Prostate gland (tissue), 2 donors: ENCODE measurements around the gene ADGRD1. TPM values are rescaled to one million over a fixed set of nuclear protein-coding genes. Genes with fewer than 3 reads are reported as not detected.

Source experiments
- DNase-seq: peaks from one replicate; pipeline ENCODE4 v3.0.0-alpha.2; 2019; ENCODE audit warnings: low spot score
- H3K27ac ChIP-seq, 2 donors: fragments of 200-600 bp; sonication (generic); 2 replicates each; pipeline ENCODE4 v1.5.1; 2017 to 2019
- H3K27me3 ChIP-seq: fragments of 200-600 bp; sonication (generic); replicated peaks from 2 replicates; pipeline ENCODE4 v1.5.1; 2019; ENCODE audit not compliant: insufficient read depth
- H3K36me3 ChIP-seq, 2 donors: fragments of 200-600 bp; sonication (generic); 1 replicate in 1 of 2; 2 replicates in 1 of 2; pipeline versions ENCODE4 v1.5.1 to v1.8.1; 2017 to 2019
- H3K4me1 ChIP-seq: fragments of 200-600 bp; sonication (generic); replicated peaks from 2 replicates; pipeline ENCODE4 v1.5.1; 2019
- H3K4me3 ChIP-seq, 2 donors: fragments of 200-600 bp; sonication (generic); 2 replicates each; pipeline ENCODE4 v1.5.1; 2017 to 2019
- H3K9me3 ChIP-seq: fragments of 200-600 bp; sonication (generic); 2 replicates; pipeline ENCODE4 v1.5.1; 2017
- POLR2A ChIP-seq: fragments of 450-650 bp; IDR thresholded peaks from one replicate; pipeline ENCODE4 v1.6.1; 2016; ENCODE audit warnings: antibody characterized with exemption, mild to moderate bottlenecking
- POLR2AphosphoS5 ChIP-seq: sonication (generic); formaldehyde crosslinking; IDR thresholded peaks from one replicate; pipeline ENCODE4 v1.6.1; 2017; ENCODE audit warnings: antibody characterized with exemption
- WGBS: methylation state at CpG from one replicate; pipeline ENCODE4 v1.1.5; 2018; 5-methylcytosine and 5-hydroxymethylcytosine counted together
- intact Hi-C: fragments of 100-400 bp; cut with DNase I; formaldehyde crosslinking; loops from one replicate; pipeline ENCODE4 v1.14.2; 2022
- total RNA-seq, 2 donors: library from RNA; depleted of rRNA; stranded (reverse); fragments of >200 nt; gene quantifications; one replicate each; pipeline ENCODE4 v1.1.0, GENCODE V29; 2016
- TF ChIP-seq, protein P1 (sequence below), 4 experiments: fragments of 200-600 bp in 2 of 4; fragments of 450-650 bp in 2 of 4; sonication (generic) in 2 of 4; IDR thresholded peaks; 1 replicate in 3 of 4; 2 replicates in 1 of 4; pipeline ENCODE4 v1.5.1; 2016 to 2019; ENCODE audit warnings: antibody characterized with exemption in 4 of 4, mild to moderate bottlenecking in 2 of 4, moderate library complexity in 2 of 4

ADGRD1 gene
- total RNA-seq, 2 donors from 2014 or later, result 4.3 to 20.9 TPM

DNA sequence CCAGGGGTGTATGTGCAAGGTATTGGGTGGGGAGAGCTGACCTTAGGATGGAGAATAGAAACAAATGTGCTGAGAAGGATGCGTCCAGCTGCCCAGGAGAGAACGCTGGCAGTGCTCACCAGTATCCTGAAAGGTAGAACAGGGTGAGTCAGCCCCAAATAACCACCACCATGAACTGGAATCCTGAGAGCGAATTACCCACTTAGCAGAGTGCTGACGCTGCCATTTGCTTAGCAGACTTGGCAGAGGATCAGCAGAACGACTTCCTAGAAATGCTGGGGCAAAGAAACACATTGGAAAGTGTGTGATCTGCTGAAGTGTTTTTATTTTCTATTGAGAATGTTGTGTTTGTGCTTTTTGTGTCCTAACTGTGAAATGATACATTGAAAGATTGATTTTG lies 213.6 kb downstream of the ADGRD1 start:
- H3K4me1 ChIP-seq, result no peaks in the 10 kb centered on the region
- DNase-seq, result no peak
- no peaks in the 10 kb centered on the region for H3K36me3 ChIP-seq
- TF ChIP-seq POLR2AphosphoS5 (no peak), POLR2A (no peak)
- TF ChIP-seq, protein P1, sequence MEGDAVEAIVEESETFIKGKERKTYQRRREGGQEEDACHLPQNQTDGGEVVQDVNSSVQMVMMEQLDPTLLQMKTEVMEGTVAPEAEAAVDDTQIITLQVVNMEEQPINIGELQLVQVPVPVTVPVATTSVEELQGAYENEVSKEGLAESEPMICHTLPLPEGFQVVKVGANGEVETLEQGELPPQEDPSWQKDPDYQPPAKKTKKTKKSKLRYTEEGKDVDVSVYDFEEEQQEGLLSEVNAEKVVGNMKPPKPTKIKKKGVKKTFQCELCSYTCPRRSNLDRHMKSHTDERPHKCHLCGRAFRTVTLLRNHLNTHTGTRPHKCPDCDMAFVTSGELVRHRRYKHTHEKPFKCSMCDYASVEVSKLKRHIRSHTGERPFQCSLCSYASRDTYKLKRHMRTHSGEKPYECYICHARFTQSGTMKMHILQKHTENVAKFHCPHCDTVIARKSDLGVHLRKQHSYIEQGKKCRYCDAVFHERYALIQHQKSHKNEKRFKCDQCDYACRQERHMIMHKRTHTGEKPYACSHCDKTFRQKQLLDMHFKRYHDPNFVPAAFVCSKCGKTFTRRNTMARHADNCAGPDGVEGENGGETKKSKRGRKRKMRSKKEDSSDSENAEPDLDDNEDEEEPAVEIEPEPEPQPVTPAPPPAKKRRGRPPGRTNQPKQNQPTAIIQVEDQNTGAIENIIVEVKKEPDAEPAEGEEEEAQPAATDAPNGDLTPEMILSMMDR (IDR thresholded peaks at IDR 0.05), result no peak
- intact Hi-C loops, result no loop called here
- whole genome bisulfite sequencing, result 30% methylated on average over 5 of the region's 5 CpGs
- H3K4me3 ChIP-seq, result no peak overlapping the region
- H3K9me3 ChIP-seq, result no peaks in the 10 kb centered on the region
- no peaks in the 10 kb centered on the region for H3K27me3 ChIP-seq
- H3K27ac ChIP-seq, result no peak overlapping the region

DNA sequence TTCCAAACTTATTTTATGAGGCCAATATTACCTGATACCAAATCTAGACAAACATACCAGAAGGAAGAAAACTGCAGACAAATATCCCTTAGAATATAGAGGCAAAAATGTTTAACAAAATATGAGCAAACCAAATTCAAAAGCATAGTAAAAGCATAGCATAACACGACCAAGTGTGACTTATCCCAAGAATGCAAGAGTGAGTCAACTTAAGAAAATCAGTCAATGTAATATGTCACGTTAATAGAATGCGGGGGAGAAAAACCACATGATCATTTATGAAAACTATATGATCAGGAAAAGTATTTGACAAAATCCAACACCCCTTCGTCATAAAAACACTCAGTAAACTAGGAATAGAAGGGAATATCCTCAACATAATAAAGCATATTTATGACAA lies 217.3 kb downstream of the ADGRD1 start:
- intact Hi-C loops, result no loop called here
- TF ChIP-seq, protein P1 (IDR thresholded peaks at IDR 0.05), result no peak
- TF ChIP-seq POLR2A (no peak), POLR2AphosphoS5 (no peak)
- no peaks in the 10 kb centered on the region for H3K27me3 ChIP-seq
- H3K4me3 ChIP-seq, result no peak overlapping the region
- WGBS, result 71% methylated on average over 4 of the region's 4 CpGs
- H3K4me1 ChIP-seq, result no peaks in the 10 kb centered on the region
- no peaks in the 10 kb centered on the region for H3K9me3 ChIP-seq
- H3K27ac ChIP-seq, result no peak overlapping the region
- H3K36me3 ChIP-seq, result no peaks in the 10 kb centered on the region
- no peak for DNase-seq

DNA sequence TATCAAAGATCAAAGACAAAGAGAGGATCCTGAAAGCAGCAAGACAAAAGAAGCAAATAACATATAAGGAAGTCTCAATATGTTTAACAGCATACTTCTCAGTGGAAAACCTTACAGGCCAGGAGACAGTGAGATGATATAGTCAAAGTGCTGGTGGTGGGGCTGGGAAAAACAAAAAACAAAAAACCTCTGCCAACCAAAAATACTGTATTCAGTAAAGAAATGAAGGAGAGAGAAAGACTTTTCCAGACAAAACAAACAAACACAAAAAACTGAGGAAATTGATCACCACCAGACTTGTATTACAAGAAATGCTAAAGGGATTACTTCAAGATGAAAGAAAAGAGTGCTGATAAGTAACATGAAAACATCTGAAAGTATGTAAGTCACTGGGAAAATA lies 221.2 kb downstream of the ADGRD1 start:
- Histone ChIP-seq H3K4me1 (no peaks in the 10 kb centered on the region), H3K36me3 (no peaks in the 10 kb centered on the region), H3K4me3 (no peak overlapping the region), H3K9me3 (no peaks in the 10 kb centered on the region), H3K27me3 (no peaks in the 10 kb centered on the region), H3K27ac (no peak overlapping the region)
- intact Hi-C loops, result no loop called here
- no peak for DNase-seq
- TF ChIP-seq POLR2AphosphoS5 (no peak), POLR2A (no peak)

DNA sequence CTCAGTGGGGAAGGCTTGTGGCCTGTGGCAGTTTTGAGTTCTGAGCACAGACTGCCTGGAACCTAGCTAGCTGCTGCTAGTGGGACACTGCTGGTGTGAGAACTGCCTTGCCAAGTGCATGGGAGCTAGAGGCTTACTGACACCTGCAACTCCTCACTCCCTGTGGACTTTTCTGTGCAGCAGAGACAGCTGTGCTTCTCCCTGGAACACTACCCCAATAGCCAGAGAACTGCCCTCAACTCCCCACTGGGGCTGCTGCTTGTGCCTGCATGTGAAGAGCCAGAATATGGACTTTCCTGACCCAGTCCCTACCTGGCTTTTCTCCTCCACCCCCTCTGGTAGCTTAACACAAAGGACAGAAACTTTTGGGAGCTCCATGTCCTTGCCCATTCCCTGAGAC lies 222.6 kb downstream of the ADGRD1 start:
- Histone ChIP-seq H3K27me3 (no peaks in the 10 kb centered on the region), H3K4me1 (no peaks in the 10 kb centered on the region), H3K27ac (no peak overlapping the region), H3K4me3 (no peak overlapping the region), H3K36me3 (no peaks in the 10 kb centered on the region), H3K9me3 (no peaks in the 10 kb centered on the region)
- no peak for DNase-seq
- TF ChIP-seq POLR2A, result no peak
- TF ChIP-seq, protein P1 (IDR thresholded peaks at IDR 0.05), result no peak
- TF ChIP-seq POLR2AphosphoS5, result no peak
- intact Hi-C loops, result no loop called here

DNA sequence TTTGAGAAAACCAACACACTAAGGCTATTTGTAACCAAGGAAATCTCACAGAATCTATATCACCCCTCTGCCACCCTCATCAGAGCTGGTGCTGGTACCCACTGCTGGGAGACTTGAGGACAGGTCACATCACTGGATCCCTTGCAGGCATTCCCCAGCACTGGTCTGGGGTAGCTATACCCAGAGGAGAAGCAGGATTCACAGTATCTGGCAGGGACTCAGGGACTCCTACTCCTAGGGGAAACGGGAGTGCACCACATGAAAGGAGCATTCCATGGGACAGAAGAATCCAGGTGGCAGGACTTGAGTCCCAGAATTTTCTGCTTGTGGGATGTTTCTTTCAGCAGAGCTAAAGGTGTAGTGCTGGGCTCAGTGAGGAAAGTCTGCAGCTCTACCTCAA lies 223.2 kb downstream of the ADGRD1 start:
- 89% methylated on average over 1 of the region's 1 CpG for WGBS

More for the DNA sequence above, 223.2 kb downstream of the ADGRD1 start:
- Histone ChIP-seq H3K9me3 (no peaks in the 10 kb centered on the region), H3K36me3 (no peaks in the 10 kb centered on the region), H3K4me3 (no peak overlapping the region), H3K27ac (no peak overlapping the region), H3K4me1 (no peaks in the 10 kb centered on the region), H3K27me3 (no peaks in the 10 kb centered on the region)
- intact Hi-C loops, result no loop called here
- no peak for DNase-seq
- TF ChIP-seq POLR2A (no peak), POLR2AphosphoS5 (no peak)
- TF ChIP-seq, protein P1 (IDR thresholded peaks at IDR 0.05), result no peak
